Lower lobe of right lung (tissue), 2 donors: ENCODE data around the gene LRRC2. TPM values are rescaled to one million over a fixed set of nuclear protein-coding genes. Genes with fewer than 3 reads are reported as not detected.

Experiments used
- ATAC-seq, 2 donors: fragments of 200-7000 bp; cut with Tn5 transposase; one replicate each; pipeline ENCODE4 v1.9.1; 2020 to 2022; ENCODE audit warnings: mild to moderate bottlenecking in 2 of 2, moderate library complexity in 2 of 2
- DNase-seq: peaks from one replicate; pipeline ENCODE4 v3.0.0-alpha.2; 2020
- H3K27ac ChIP-seq: fragments of 200-600 bp; one replicate; pipeline ENCODE4 v1.8.0; 2022
- H3K27me3 ChIP-seq: fragments of 200-600 bp; one replicate; pipeline ENCODE4 v1.8.0; 2022; ENCODE audit warnings: low read depth
- H3K36me3 ChIP-seq: fragments of 200-600 bp; one replicate; pipeline ENCODE4 v1.8.0; 2022; ENCODE audit warnings: mild to moderate bottlenecking
- H3K4me1 ChIP-seq: fragments of 200-600 bp; one replicate; pipeline ENCODE4 v1.8.0; 2022
- H3K4me3 ChIP-seq: fragments of 200-600 bp; one replicate; pipeline ENCODE4 v1.8.0; 2022; ENCODE audit warnings: mild to moderate bottlenecking
- H3K9me3 ChIP-seq: fragments of 200-600 bp; one replicate; pipeline ENCODE4 v1.8.0; 2022
- CTCF ChIP-seq: fragments of 200-600 bp; IDR thresholded peaks from one replicate; pipeline ENCODE4 v1.8.0; 2022; ENCODE audit warnings: antibody characterized with exemption, mild to moderate bottlenecking
- intact Hi-C: fragments of 100-400 bp; cut with DNase I; formaldehyde crosslinking; loops from one replicate; pipeline ENCODE4 v1.11.0; 2022
- total RNA-seq: library from RNA; stranded (reverse); fragmentation: NEBNext Ultra II Directional; extraction: Animal tissue kit (Norgen Biotek cat#: 25700); gene quantifications from one replicate; pipeline ENCODE4 v1.2.1, GENCODE V29; 2021
- donor health status: DM: no; HTN: yes; CAD: no; lungs with severe emphysema.

Gene LRRC2
- total RNA-seq, 1 donor from 2014 or later: 1.2 TPM

GRCh38 chr3:46565077-46565476, 1.0 kb downstream of the LRRC2 start:
- intact Hi-C loops: no loop called here
- peaks cover 19% of the 10 kb centered on the region for H3K27me3 ChIP-seq
- no peak for TF ChIP-seq CTCF
- DNase-seq: no peak
- no peaks in the 10 kb centered on the region for H3K36me3 ChIP-seq
- H3K4me1 ChIP-seq: peaks cover 19% of the 10 kb centered on the region
- no peak overlapping the region for H3K27ac ChIP-seq
- no peak for ATAC-seq
- H3K4me3 ChIP-seq: peak overlapping the region; percentile 57
- H3K9me3 ChIP-seq: no peaks in the 10 kb centered on the region

DNA sequence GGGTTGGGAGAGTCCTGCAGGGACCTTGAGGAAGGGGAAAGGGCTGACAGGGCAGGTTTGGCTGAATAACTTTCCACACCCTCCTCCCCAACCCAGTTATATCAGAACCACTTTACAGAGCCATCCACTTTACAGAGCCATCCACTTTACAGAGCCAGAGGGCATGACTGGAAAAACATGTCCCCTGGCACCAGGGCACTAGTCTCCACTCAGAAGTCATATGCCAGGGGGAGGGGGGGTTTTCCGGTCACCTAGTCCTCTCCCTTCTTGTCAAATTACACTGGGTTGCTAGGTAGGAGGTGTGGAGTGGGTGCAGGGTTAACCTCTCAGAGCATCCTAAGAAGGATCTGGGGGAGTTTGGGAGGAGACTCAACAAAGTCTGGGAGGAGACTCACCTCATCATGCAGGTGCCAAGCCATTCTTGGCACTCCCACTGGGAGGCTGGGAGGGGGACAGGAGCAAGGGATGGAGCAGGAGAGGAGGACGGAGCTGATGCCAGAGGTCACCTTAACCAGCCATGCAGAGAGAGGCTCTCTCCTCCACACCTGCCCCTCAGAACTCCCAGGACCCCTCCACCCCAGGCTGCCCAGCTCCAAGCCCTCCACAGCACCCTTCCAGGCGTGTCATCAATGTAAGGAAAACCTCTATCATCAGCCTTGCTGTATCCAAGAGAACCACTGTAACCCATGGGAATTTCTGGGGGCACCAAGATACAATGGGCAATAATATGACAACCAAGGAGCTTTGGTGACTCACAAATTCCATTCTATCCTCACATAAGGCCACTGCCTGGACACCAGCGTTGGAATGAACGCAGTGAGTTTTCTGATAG, 1.7 kb downstream of the LRRC2 start:
- peaks cover 19% of the 10 kb centered on the region for H3K27me3 ChIP-seq
- intact Hi-C loops: no loop called here
- H3K36me3 ChIP-seq: no peaks in the 10 kb centered on the region
- no peak overlapping the region for H3K27ac ChIP-seq
- no peak for ATAC-seq
- peaks cover 19% of the 10 kb centered on the region for H3K4me1 ChIP-seq
- no peaks in the 10 kb centered on the region for H3K9me3 ChIP-seq
- TF ChIP-seq CTCF: no peak
- no peak overlapping the region for H3K4me3 ChIP-seq
- no peak for DNase-seq

- Histone ChIP-seq H3K27me3 (peaks cover 19% of the 10 kb centered on the region), H3K9me3 (no peaks in the 10 kb centered on the region), H3K4me1 (peaks cover 23% of the 10 kb centered on the region), H3K4me3 (no peak overlapping the region), H3K27ac (no peak overlapping the region), H3K36me3 (no peaks in the 10 kb centered on the region)
- ATAC-seq: no peak
- no peak for DNase-seq
- intact Hi-C loops: no loop called here
- no peak for TF ChIP-seq CTCF
These were observed 4.2 kb downstream of the LRRC2 start for GRCh38 chr3:46561951-46562350.

DNA sequence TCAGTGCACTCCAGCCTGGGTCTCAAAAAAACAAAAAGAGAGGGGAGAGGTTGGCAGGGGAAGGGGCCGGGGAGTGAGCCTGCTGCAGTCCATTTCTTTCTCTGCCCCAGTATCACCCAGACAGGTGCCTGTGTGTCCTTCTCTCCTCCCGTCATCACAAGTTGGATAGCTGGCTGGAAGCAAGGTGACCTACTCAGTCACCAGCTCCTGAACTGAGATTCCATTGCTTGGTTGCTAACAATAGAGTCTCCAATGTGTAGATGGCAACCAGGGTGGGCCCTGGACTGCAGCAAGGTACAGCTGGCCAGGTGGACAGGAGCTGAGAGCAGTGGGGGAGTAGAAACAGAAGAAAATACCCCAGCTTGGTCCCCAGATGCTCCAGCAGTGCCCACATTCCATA, 4.6 kb downstream of the LRRC2 start:
- intact Hi-C loops: no loop called here
- H3K27ac ChIP-seq: no peak overlapping the region
- ATAC-seq: no peak

GRCh38 chr3:46559091-46559704, 6.9 kb downstream of the LRRC2 start:
- peaks cover under 1% of the 10 kb centered on the region for H3K27me3 ChIP-seq
- TF ChIP-seq CTCF: no peak
- no peak for DNase-seq
- ATAC-seq: no peak
- no peak overlapping the region for H3K4me3 ChIP-seq
- H3K36me3 ChIP-seq: no peaks in the 10 kb centered on the region
- intact Hi-C loops: no loop called here
- no peaks in the 10 kb centered on the region for H3K9me3 ChIP-seq
- no peak overlapping the region for H3K27ac ChIP-seq
- H3K4me1 ChIP-seq: peaks cover 4% of the 10 kb centered on the region

More for the DNA sequence above, 4.6 kb downstream of the LRRC2 start:
- Histone ChIP-seq H3K27me3 (peaks cover 18% of the 10 kb centered on the region), H3K9me3 (no peaks in the 10 kb centered on the region), H3K4me3 (no peak overlapping the region), H3K36me3 (no peaks in the 10 kb centered on the region), H3K4me1 (peaks cover 21% of the 10 kb centered on the region)
- no peak for DNase-seq
- no peak for TF ChIP-seq CTCF
